Tibial nerve (tissue), 3 donors: ENCODE data around the gene CSF1R.

Source experiments
- CTCF ChIP-seq, 5 experiments: fragments of 200-600 bp in 3 of 5; fragments of 450-650 bp in 2 of 5; sonication (generic) in 3 of 5; IDR thresholded peaks; one replicate each; pipeline ENCODE4 v1.5.1; 2016 to 2019; ENCODE audit warnings: antibody characterized with exemption in 5 of 5, mild to moderate bottlenecking in 3 of 5, moderate library complexity in 2 of 5
- POLR2A ChIP-seq, 2 donors: fragments of 450-650 bp; IDR thresholded peaks; one replicate each; pipeline ENCODE4 v1.6.1; 2017; ENCODE audit warnings: antibody characterized with exemption in 2 of 2, mild to moderate bottlenecking in 2 of 2, moderate library complexity in 2 of 2

GRCh38 chr5:150078802-150079689 lies 7.3 kb downstream of the CSF1R start:
- TF ChIP-seq CTCF (IDR thresholded peaks at IDR 0.05) (no peak), POLR2A (IDR thresholded peaks at IDR 0.05) (no peak)
